Measurements from ENCODE around the gene KIF19. TPM values are rescaled to one million over a fixed set of nuclear protein-coding genes. Genes with fewer than 3 reads are reported as not detected.
A peak's percentile ranks its signal among the peaks of the same experiment; 100 is the strongest.

Gene KIF19
- total and polyA plus RNA-seq, 10 of the 15 experiments (the other 5 are each of a cell fraction or from before 2014, with no cell fraction given) = 0.06 to 0.07 TPM; not detected in 8

DNA sequence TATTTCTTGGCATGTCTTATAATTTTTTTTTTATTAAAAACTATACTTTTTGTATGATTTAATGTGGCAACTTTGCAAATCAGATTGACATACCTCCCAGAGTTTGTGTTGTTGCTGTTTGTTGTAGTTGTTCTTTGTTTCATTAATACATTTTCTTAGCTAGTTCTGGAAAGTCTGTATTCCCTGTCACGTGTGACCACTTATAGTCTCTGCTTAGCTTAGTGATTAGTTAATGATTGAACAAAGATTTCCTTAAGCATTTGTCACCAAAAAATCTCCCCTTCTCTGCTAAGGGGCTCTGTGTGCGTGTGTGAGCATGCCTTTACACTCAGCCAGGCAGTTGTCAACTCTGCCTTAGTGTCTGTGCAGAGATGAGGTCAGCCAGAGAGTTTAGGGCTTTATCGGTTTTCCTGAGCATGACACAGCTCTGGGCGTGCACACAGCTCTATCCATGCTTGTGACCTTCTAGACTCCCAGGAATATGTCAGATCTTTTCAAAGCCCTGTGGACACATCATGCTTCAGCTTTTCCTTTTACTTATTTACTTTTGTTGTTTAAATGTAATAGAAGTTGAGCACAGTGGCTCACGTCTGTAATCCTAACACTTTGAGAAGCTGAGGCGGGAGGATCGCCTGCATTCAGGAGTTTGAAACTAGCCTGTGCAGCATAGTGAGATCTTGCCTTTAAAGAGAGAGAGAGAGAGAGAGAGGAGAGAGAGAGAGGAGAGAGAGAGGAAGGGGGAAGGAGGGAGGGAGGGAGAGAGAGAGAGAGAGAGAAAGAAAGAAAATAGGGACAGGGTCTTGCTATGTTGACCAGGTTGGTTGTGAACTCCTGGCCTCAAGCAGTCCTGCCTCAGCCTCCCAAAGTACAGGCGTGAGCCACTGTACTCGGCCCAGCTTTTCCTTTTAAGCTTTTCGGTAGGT is 30.1 kb upstream of the KIF19 start:
- TSS peak; percentile 41 for BruUV-seq (replicated peaks)
- intact Hi-C loops (cut with micrococcal nuclease; ENCODE audit: unreplicated experiment) = loop anchor here (1.0 kb wide), 1 partner anchor 86 kb away; no protein-coding TSS in a partner anchor
- no peak overlapping the region; the same call in 1 of the 2 replicates for H3K4me2 ChIP-seq (ENCODE audit: control insufficient read depth, insufficient read depth)
- H3K4me1 ChIP-seq (ENCODE audit: control insufficient read depth, insufficient read depth, low read length) = no peaks in the 10 kb centered on the region
- no peaks in the 10 kb centered on the region for H3K9me3 ChIP-seq (replicated peaks; ENCODE audit: control insufficient read depth, insufficient read depth, low read length)
- no peak overlapping the region for H3K27ac ChIP-seq (ENCODE audit: control insufficient read depth, insufficient read depth)
- in situ Hi-C loops (cut with MboI) = loop anchor here (25.0 kb wide), 1 partner anchor 1884 kb away; no protein-coding TSS in a partner anchor
- 34% methylated on average over 10 of the region's 10 CpGs for WGBS (ENCODE audit: insufficient coverage, insufficient replicate concordance, low lambda C conversion rate, missing lambda C conversion rate)
- RAD21 ChIA-PET (ENCODE audit: unreplicated experiment) = interaction anchor here (0.8 to 7.9 kb wide), 8 partner anchors 11 to 235 kb away, joined by 3 to 102 read pairs (median 6); partner anchors contain the start of gene TTYH2
- DNase-seq (ENCODE audit: low read depth, low spot score) (no peak), FAIRE-seq (no peak), ATAC-seq (peak; percentile 73)
- SMC1A ChIA-PET (ENCODE audit: uncharacterized antibody, unreplicated experiment) = interaction anchor here (0.7 to 6.8 kb wide), 9 partner anchors 10 to 162 kb away, joined by 3 to 101 read pairs (median 3); partner anchors contain the start of genes DNAI2, GPR142 and TTYH2
- H2AFZ ChIP-seq (ENCODE audit: control insufficient read depth, low read depth, low read length) = no peak overlapping the region; the same call in 1 of the 2 replicates
- H3K36me3 ChIP-seq (ENCODE audit: control insufficient read depth in 2 of 2, insufficient read depth in 2 of 2, low read length in 1 of 2) = no peaks in the 10 kb centered on the region
- no peaks in the 10 kb centered on the region for H3K27me3 ChIP-seq (replicated peaks in 1 of 2; ENCODE audit: control insufficient read depth in 2 of 2, insufficient read depth in 2 of 2, low read length in 1 of 2)
- CTCF ChIA-PET = interaction anchor here (0.5 to 8.5 kb wide), 23 partner anchors 10 to 1709 kb away, joined by 3 to 160 read pairs (median 7); partner anchors contain the start of genes CD300LB, RPL38 and TTYH2
- H3K79me2 ChIP-seq (ENCODE audit: control insufficient read depth, insufficient read depth, low read length) = no peaks in the 10 kb centered on the region
- TF ChIP-seq, protein P1, sequence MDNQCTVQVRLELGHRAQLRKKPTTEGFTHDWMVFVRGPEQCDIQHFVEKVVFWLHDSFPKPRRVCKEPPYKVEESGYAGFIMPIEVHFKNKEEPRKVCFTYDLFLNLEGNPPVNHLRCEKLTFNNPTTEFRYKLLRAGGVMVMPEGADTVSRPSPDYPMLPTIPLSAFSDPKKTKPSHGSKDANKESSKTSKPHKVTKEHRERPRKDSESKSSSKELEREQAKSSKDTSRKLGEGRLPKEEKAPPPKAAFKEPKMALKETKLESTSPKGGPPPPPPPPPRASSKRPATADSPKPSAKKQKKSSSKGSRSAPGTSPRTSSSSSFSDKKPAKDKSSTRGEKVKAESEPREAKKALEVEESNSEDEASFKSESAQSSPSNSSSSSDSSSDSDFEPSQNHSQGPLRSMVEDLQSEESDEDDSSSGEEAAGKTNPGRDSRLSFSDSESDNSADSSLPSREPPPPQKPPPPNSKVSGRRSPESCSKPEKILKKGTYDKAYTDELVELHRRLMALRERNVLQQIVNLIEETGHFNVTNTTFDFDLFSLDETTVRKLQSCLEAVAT (IDR thresholded peaks at IDR 0.05) = 0 out of 2 replicates have a peak, but pooled peaks have one; percentile 2
- TF ChIP-seq HDGF (IDR thresholded peaks at IDR 0.05) (0 out of 2 replicates have a peak, but pooled peaks have one; percentile 44), ZBED1 (IDR thresholded peaks at IDR 0.05; ENCODE audit: borderline replicate concordance) (no peak), CHD4 (IDR thresholded peaks at IDR 0.05) (no peak), ZZZ3 (IDR thresholded peaks at IDR 0.05; ENCODE audit: control insufficient read depth, insufficient read length, low read depth) (peak; percentile 53), POLR2AphosphoS5 (IDR thresholded peaks at IDR 0.05; ENCODE audit: low read length) (no peak), RAD51 (IDR thresholded peaks at IDR 0.05) (peak; percentile 47; the same call in 1 of the 2 replicates), BHLHE40 (IDR thresholded peaks at IDR 0.05; ENCODE audit: borderline replicate concordance in 1 of 2, low read depth in 2 of 2, low read length in 1 of 2) (peak; percentile 42 to 58; a peak in 3 of 4 replicates)
- TF ChIP-seq, protein P2, sequence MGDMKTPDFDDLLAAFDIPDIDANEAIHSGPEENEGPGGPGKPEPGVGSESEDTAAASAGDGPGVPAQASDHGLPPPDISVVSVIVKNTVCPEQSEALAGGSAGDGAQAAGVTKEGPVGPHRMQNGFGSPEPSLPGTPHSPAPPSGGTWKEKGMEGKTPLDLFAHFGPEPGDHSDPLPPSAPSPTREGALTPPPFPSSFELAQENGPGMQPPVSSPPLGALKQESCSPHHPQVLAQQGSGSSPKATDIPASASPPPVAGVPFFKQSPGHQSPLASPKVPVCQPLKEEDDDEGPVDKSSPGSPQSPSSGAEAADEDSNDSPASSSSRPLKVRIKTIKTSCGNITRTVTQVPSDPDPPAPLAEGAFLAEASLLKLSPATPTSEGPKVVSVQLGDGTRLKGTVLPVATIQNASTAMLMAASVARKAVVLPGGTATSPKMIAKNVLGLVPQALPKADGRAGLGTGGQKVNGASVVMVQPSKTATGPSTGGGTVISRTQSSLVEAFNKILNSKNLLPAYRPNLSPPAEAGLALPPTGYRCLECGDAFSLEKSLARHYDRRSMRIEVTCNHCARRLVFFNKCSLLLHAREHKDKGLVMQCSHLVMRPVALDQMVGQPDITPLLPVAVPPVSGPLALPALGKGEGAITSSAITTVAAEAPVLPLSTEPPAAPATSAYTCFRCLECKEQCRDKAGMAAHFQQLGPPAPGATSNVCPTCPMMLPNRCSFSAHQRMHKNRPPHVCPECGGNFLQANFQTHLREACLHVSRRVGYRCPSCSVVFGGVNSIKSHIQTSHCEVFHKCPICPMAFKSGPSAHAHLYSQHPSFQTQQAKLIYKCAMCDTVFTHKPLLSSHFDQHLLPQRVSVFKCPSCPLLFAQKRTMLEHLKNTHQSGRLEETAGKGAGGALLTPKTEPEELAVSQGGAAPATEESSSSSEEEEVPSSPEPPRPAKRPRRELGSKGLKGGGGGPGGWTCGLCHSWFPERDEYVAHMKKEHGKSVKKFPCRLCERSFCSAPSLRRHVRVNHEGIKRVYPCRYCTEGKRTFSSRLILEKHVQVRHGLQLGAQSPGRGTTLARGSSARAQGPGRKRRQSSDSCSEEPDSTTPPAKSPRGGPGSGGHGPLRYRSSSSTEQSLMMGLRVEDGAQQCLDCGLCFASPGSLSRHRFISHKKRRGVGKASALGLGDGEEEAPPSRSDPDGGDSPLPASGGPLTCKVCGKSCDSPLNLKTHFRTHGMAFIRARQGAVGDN (IDR thresholded peaks at IDR 0.05) = 0 out of 2 replicates have a peak, but pooled peaks have one; percentile 37
- H3K9ac ChIP-seq (ENCODE audit: control insufficient read depth, insufficient read depth, low read length) = no peak overlapping the region
- no peak overlapping the region for H3K4me3 ChIP-seq
- POLR2A ChIA-PET = interaction anchor here (0.7 to 1.7 kb wide), 6 partner anchors 11 to 233 kb away, joined by 3 to 7 read pairs (median 6); partner anchors contain the start of gene TTYH2
- no peaks in the 10 kb centered on the region for H4K20me1 ChIP-seq (ENCODE audit: control insufficient read depth, insufficient read depth)
